ENCODE results near the gene SLC25A22. TPM values are rescaled to one million over a fixed set of nuclear protein-coding genes. Genes with fewer than 3 reads are reported as not detected.

The SLC25A22 gene
- total and polyA plus RNA-seq, 10 of the 15 experiments (the other 5 are each of a cell fraction or from before 2014, with no cell fraction given): 0.27 to 27.0 (median 8.2) TPM

DNA sequence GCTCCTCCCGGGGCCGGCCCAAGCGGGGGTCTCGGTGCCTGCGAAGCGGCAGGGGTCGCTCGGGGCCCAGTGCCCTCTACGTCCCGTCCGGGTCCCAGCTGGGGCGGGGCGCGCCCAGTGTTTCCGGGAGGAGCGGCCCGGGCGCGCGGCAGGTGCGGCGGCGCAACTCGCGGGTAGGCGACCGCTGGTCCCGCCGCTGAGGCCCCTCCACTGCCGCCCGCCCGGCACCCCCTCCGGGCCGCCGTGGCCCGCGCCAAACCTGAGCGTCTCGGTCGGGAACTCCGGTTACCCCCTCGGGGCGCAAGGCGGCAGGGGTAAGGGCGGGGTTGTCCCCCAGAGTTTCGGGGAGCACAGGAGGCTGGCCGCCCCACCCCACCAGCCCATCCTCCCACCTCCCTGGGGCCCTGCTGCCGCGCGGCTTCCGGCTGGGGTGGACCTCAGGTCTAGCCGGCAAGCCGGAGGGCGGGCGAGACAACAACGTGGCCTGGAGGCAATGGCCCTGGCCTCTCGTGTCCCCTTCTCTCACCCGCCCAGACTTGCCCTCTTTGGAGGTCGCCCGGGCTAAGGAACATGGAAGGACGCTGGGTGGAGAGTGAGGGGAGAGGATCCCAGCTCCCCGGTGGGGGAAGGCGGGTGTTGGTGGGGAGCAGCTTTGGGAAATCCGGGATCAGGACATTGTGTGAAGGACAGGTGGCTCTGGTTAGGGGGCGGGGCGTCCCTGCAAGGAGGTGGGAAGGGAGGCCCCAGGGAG, 29.2 kb upstream of the SLC25A22 start (continued):
- TF ChIP-seq, protein P1, sequence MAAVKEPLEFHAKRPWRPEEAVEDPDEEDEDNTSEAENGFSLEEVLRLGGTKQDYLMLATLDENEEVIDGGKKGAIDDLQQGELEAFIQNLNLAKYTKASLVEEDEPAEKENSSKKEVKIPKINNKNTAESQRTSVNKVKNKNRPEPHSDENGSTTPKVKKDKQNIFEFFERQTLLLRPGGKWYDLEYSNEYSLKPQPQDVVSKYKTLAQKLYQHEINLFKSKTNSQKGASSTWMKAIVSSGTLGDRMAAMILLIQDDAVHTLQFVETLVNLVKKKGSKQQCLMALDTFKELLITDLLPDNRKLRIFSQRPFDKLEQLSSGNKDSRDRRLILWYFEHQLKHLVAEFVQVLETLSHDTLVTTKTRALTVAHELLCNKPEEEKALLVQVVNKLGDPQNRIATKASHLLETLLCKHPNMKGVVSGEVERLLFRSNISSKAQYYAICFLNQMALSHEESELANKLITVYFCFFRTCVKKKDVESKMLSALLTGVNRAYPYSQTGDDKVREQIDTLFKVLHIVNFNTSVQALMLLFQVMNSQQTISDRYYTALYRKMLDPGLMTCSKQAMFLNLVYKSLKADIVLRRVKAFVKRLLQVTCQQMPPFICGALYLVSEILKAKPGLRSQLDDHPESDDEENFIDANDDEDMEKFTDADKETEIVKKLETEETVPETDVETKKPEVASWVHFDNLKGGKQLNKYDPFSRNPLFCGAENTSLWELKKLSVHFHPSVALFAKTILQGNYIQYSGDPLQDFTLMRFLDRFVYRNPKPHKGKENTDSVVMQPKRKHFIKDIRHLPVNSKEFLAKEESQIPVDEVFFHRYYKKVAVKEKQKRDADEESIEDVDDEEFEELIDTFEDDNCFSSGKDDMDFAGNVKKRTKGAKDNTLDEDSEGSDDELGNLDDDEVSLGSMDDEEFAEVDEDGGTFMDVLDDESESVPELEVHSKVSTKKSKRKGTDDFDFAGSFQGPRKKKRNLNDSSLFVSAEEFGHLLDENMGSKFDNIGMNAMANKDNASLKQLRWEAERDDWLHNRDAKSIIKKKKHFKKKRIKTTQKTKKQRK (IDR thresholded peaks at IDR 0.05; ENCODE audit: low read depth, low read length): no peak
- TF ChIP-seq GATAD2B (conservative IDR thresholded peaks at IDR 0.05; ENCODE audit: low read depth) (peak; percentile 96), RBBP5 (conservative IDR thresholded peaks at IDR 0.05) (no peak), STAT3 (IDR thresholded peaks at IDR 0.05; ENCODE audit: low read depth, low read length) (no peak), MTA3 (IDR thresholded peaks at IDR 0.05; ENCODE audit: borderline replicate concordance, low read length) (no peak), EED (IDR thresholded peaks at IDR 0.05; ENCODE audit: low read depth) (peak; percentile 24; the same call in 1 of the 2 replicates), ZNF384 (IDR thresholded peaks at IDR 0.05; ENCODE audit: borderline replicate concordance, low read depth, low read length) (no peak), ZNF622 (IDR thresholded peaks at IDR 0.05) (no peak), ETV6 (conservative IDR thresholded peaks at IDR 0.05 in 1 of 2, IDR thresholded peaks at IDR 0.05 in 1 of 2; ENCODE audit: borderline replicate concordance in 1 of 2, low read depth in 1 of 2) (no peak), MEF2B (IDR thresholded peaks at IDR 0.05; ENCODE audit: partially characterized antibody, poor library complexity, severe bottlenecking) (peak; percentile 78), SUPT20H (IDR thresholded peaks at IDR 0.05; ENCODE audit: borderline replicate concordance, control insufficient read depth, low read depth, low read length) (no peak), RCOR1 (conservative IDR thresholded peaks at IDR 0.05; ENCODE audit: low read depth, low read length) (no peak), CBX3 (IDR thresholded peaks at IDR 0.05; ENCODE audit: borderline replicate concordance, low read depth) (no peak), DPF2 (IDR thresholded peaks at IDR 0.05) (peak; percentile 85), CREM (IDR thresholded peaks at IDR 0.05; ENCODE audit: low read depth) (no peak), ASH2L (IDR thresholded peaks at IDR 0.05; ENCODE audit: borderline replicate concordance, low read depth) (no peak)
- TF ChIP-seq, protein P2, sequence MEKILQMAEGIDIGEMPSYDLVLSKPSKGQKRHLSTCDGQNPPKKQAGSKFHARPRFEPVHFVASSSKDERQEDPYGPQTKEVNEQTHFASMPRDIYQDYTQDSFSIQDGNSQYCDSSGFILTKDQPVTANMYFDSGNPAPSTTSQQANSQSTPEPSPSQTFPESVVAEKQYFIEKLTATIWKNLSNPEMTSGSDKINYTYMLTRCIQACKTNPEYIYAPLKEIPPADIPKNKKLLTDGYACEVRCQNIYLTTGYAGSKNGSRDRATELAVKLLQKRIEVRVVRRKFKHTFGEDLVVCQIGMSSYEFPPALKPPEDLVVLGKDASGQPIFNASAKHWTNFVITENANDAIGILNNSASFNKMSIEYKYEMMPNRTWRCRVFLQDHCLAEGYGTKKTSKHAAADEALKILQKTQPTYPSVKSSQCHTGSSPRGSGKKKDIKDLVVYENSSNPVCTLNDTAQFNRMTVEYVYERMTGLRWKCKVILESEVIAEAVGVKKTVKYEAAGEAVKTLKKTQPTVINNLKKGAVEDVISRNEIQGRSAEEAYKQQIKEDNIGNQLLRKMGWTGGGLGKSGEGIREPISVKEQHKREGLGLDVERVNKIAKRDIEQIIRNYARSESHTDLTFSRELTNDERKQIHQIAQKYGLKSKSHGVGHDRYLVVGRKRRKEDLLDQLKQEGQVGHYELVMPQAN (conservative IDR thresholded peaks at IDR 0.05): peak; percentile 77
- TF ChIP-seq, protein P3, sequence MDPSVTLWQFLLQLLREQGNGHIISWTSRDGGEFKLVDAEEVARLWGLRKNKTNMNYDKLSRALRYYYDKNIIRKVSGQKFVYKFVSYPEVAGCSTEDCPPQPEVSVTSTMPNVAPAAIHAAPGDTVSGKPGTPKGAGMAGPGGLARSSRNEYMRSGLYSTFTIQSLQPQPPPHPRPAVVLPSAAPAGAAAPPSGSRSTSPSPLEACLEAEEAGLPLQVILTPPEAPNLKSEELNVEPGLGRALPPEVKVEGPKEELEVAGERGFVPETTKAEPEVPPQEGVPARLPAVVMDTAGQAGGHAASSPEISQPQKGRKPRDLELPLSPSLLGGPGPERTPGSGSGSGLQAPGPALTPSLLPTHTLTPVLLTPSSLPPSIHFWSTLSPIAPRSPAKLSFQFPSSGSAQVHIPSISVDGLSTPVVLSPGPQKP (IDR thresholded peaks at IDR 0.05; ENCODE audit: low read depth, low read length): no peak
- TF ChIP-seq, protein P4, sequence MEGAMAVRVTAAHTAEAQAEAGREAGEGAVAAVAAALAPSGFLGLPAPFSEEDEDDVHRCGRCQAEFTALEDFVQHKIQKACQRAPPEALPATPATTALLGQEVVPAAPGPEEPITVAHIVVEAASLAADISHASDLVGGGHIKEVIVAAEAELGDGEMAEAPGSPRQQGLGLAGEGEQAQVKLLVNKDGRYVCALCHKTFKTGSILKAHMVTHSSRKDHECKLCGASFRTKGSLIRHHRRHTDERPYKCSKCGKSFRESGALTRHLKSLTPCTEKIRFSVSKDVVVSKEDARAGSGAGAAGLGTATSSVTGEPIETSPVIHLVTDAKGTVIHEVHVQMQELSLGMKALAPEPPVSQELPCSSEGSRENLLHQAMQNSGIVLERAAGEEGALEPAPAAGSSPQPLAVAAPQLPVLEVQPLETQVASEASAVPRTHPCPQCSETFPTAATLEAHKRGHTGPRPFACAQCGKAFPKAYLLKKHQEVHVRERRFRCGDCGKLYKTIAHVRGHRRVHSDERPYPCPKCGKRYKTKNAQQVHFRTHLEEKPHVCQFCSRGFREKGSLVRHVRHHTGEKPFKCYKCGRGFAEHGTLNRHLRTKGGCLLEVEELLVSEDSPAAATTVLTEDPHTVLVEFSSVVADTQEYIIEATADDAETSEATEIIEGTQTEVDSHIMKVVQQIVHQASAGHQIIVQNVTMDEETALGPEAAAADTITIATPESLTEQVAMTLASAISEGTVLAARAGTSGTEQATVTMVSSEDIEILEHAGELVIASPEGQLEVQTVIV (IDR thresholded peaks at IDR 0.05; ENCODE audit: borderline replicate concordance, partially characterized antibody): no peak
